Fibroblast of lung (primary cell): ENCODE data around the gene TFG. TPM values are rescaled to one million over a fixed set of nuclear protein-coding genes. Genes with fewer than 3 reads are reported as not detected.
"Not testable (repeated sequence)": the region's sequence is repeated elsewhere in the genome, so short reads cannot be mapped to it uniquely, and the experiment has no call there.

ENCODE experiments used
- DNase-seq, 2 donors: peaks; one replicate each; pipeline versions ENCODE4 v3.0.0 to v3.0.0-alpha.2; 2010; ENCODE audit warnings: low read depth in 2 of 2
- H2AFZ ChIP-seq: 2 replicates; pipeline ENCODE4 v1.5.1; 2012; ENCODE audit warnings: low read length, control low read depth, inconsistent platforms
- H3K27ac ChIP-seq: 2 replicates; pipeline ENCODE4 v1.5.1; 2011; ENCODE audit warnings: low read length, control low read depth; ENCODE audit not compliant: insufficient read depth
- H3K27me3 ChIP-seq: 2 replicates; pipeline ENCODE4 v1.5.1; 2011; ENCODE audit warnings: mild to moderate bottlenecking, low read length; ENCODE audit not compliant: control insufficient read depth, insufficient read depth
- H3K36me3 ChIP-seq: 2 replicates; pipeline ENCODE4 v1.5.1; 2011; ENCODE audit warnings: low read length; ENCODE audit not compliant: control insufficient read depth, insufficient read depth
- H3K4me1 ChIP-seq: 2 replicates; pipeline ENCODE4 v1.5.1; 2011; ENCODE audit warnings: low read length; ENCODE audit not compliant: control insufficient read depth, insufficient read depth; ENCODE audit errors: extremely low read depth
- H3K4me2 ChIP-seq: 2 replicates; pipeline ENCODE4 v1.5.1; 2011; ENCODE audit warnings: low read length, control low read depth; ENCODE audit not compliant: insufficient read depth; ENCODE audit errors: extremely low read depth
- H3K4me3 ChIP-seq, 4 experiments: fragments of 200-600 bp in 1 of 4; sonication (generic) in 1 of 4; replicated peaks in 1 of 4; 2 replicates each; pipeline ENCODE4 v1.5.1; 2011 to 2016; ENCODE audit warnings: low read length in 4 of 4, low read depth in 3 of 4, mild to moderate bottlenecking in 3 of 4, control low read depth in 2 of 4, inconsistent platforms in 1 of 4, mixed read lengths in 1 of 4; ENCODE audit not compliant: insufficient read depth in 1 of 4; ENCODE audit errors: control extremely low read depth in 1 of 4
- H3K79me2 ChIP-seq: 2 replicates; pipeline ENCODE4 v1.5.1; 2012; ENCODE audit warnings: mild to moderate bottlenecking, low read length, inconsistent platforms; ENCODE audit not compliant: control insufficient read depth, insufficient read depth
- H3K9ac ChIP-seq: 2 replicates; pipeline ENCODE4 v1.5.1; 2011; ENCODE audit warnings: mild to moderate bottlenecking, low read length, control low read depth; ENCODE audit not compliant: insufficient read depth
- H3K9me3 ChIP-seq: 2 replicates; pipeline ENCODE4 v1.5.1; 2012; ENCODE audit warnings: low read depth, low read length; ENCODE audit not compliant: control insufficient read depth, insufficient read depth
- H4K20me1 ChIP-seq: 2 replicates; pipeline ENCODE4 v1.5.1; 2011; ENCODE audit warnings: low read length; ENCODE audit not compliant: control insufficient read depth, insufficient read depth; ENCODE audit errors: extremely low read depth
- EZH2 ChIP-seq: IDR thresholded peaks from 2 replicates; pipeline ENCODE4 v1.5.1; 2012; ENCODE audit warnings: low read length, control low read depth, mild to moderate bottlenecking; ENCODE audit errors: missing control alignments
- polyA minus RNA-seq: library from RNA; depleted of rRNA, polyadenylated mRNA; stranded (reverse); fragments of >200 nt; gene quantifications from 2 replicates; pipeline ENCODE4 v1.2.3, GENCODE V29; 2011; ENCODE audit warnings: low replicate concordance
- polyA plus RNA-seq, 2 donors: library from polyadenylated mRNA; depleted of rRNA in 1 of 2; stranded (reverse) in 1 of 2; unstranded in 1 of 2; fragments of >200 nt; gene quantifications; 2 replicates each; pipeline ENCODE4 v1.2.1, GENCODE V29; 2011 to 2012; ENCODE audit warnings: missing spikeins in 1 of 2
- total RNA-seq: library from RNA; depleted of rRNA; stranded (reverse); fragments of >200 nt; gene quantifications from 2 replicates; pipeline ENCODE4 v1.2.1, GENCODE V29; 2014
- TF ChIP-seq, protein P1 (sequence below), 2 donors: IDR thresholded peaks in 1 of 2; conservative IDR thresholded peaks in 1 of 2; 1 replicate in 1 of 2; 2 replicates in 1 of 2; pipeline ENCODE4 v1.5.1; 2011 to 2012; ENCODE audit warnings: low read length in 2 of 2, control low read depth in 1 of 2, inconsistent platforms in 1 of 2, low read depth in 1 of 2, mild to moderate bottlenecking in 1 of 2

The TFG gene
- total RNA-seq: 52.6 and 60.6 TPM in 2 replicates
- polyA plus RNA-seq: 174 and 192 TPM in 2 replicates
- 101 and 102 TPM in 2 replicates for polyA plus RNA-seq (2012)
- polyA minus RNA-seq: 57.8 and 65.1 TPM in 2 replicates

DNA sequence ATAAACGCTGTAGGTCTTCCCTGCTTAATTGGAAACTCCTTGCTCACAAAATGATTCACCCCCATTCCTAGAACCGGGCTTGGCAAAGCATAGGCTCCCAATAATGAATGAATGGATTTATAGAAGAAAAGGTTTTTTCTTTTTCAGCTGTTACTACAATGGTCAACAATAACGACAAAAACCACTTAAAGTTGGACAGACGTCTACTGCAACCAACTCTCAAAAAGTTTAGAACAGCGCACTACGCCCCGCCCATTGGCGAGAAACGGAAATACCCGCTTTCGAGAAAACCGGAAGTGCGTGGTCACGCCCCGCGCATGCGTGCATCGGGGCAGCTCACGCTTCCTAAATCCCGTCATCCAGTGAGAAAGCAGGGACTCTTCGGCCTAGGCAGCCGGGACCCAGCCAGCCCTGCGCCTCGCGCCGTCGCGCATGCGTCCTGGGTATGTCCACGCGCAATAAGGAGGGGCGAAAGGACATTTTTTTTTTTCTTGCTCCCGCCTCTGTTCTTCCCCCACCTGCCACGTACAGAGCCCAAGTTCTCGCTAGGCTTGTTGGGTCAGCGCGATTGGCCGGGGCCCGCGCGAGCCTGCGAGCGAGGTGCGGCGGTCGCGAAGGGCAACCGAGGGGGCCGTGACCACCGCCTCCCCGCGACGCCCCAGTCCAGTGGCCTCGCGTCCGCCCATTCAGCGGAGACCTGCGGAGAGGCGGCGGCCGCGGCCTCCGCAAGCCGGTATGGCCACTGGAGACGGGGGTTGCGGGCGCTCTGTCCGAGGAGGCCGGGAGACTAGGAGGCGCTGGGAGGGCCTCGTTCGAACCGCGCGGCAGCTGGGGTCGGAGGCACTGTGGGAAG is at the start of gene TFG:
TSS of gene TFG (plus strand) at position 506 of the 853 bp plus-strand sequence. CDS start 4,192 bp downstream, outside the sequence.
- Histone ChIP-seq H3K79me2 (peaks cover 44% of the 10 kb centered on the region), H3K9me3 (no peaks in the 10 kb centered on the region), H3K27me3 (no peaks in the 10 kb centered on the region), H3K4me3 (peak within 1 kb of the TSS; percentile 69 to 92 (median 82)), H3K4me2 (peak within 1 kb of the TSS; percentile 79), H2AFZ (peak within 1 kb of the TSS; percentile 82), H4K20me1 (no peaks in the 10 kb centered on the region), H3K4me1 (no peaks in the 10 kb centered on the region), H3K36me3 (peaks cover 2% of the 10 kb centered on the region), H3K9ac (peak within 1 kb of the TSS; percentile 98), H3K27ac (peak within 1 kb of the TSS; percentile 93)
- TF ChIP-seq, protein P1, sequence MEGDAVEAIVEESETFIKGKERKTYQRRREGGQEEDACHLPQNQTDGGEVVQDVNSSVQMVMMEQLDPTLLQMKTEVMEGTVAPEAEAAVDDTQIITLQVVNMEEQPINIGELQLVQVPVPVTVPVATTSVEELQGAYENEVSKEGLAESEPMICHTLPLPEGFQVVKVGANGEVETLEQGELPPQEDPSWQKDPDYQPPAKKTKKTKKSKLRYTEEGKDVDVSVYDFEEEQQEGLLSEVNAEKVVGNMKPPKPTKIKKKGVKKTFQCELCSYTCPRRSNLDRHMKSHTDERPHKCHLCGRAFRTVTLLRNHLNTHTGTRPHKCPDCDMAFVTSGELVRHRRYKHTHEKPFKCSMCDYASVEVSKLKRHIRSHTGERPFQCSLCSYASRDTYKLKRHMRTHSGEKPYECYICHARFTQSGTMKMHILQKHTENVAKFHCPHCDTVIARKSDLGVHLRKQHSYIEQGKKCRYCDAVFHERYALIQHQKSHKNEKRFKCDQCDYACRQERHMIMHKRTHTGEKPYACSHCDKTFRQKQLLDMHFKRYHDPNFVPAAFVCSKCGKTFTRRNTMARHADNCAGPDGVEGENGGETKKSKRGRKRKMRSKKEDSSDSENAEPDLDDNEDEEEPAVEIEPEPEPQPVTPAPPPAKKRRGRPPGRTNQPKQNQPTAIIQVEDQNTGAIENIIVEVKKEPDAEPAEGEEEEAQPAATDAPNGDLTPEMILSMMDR (conservative IDR thresholded peaks at IDR 0.05 in 1 of 2, IDR thresholded peaks at IDR 0.05 in 1 of 2; ENCODE audit: low read depth in 1 of 2, low read length in 2 of 2): no peak
- no peak for TF ChIP-seq EZH2
- peak; percentile 98 to 100 for DNase-seq

DNA sequence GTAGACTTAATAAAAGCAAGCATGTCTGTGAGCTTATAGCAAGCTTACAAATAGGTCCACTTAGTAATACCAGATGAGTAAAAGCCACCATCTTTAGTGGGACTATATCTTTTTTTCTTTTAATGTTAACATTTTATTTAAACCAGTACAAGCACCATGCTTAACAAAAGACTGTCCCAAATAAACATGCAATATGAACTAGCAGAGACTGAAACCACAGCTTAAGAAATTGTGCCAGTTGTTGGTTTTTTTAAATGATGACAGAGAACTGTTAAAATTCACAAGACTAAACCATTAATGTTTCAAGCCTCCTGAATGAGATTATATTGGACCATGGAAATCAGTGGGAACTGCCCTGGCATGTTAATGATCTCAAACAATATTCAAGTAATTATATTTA is 48.0 kb upstream of the TFG start:
- H3K79me2 ChIP-seq, H3K9me3 ChIP-seq, H3K27me3 ChIP-seq, H3K4me3 ChIP-seq, H3K36me3 ChIP-seq, H2AFZ ChIP-seq, H3K27ac ChIP-seq, H4K20me1 ChIP-seq, H3K9ac ChIP-seq, H3K4me1 ChIP-seq, H3K4me2 ChIP-seq: not testable (repeated sequence)
- peak in 1 of 2 donors; percentile 5 for DNase-seq

DNA sequence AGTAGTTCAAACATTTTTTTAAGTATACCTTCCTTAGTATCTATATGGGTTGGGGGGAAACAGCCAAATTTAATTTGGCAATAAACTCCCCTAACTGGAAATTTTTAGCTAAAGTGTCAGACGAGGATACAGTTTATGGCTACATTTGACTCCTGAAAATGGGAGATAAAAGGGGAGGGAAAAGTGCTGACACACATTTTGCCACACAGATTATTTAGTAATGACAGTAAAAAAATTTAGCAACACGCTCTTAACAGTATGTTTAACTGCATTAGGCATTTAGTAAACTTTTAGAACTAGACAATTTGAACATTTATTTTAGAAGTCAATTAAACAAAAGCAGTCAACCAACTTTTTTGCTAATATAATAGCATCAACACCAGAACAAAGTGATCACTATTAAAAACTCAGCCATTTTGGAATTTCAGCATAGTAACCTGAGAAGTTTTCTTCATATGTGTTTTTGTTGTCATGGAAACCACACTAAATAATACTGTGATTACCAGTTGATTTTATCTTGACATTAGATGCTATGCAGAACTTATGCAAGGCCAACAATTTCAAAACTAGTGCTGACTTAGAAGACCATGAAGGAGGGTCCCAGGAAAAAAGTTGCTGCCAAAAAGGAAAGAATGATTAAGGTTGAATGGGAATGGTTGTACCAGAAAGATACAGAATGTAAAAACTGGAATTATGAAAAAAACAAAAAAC is 47.0 kb upstream of the TFG start:
- TF ChIP-seq, protein P1 (conservative IDR thresholded peaks at IDR 0.05 in 1 of 2, IDR thresholded peaks at IDR 0.05 in 1 of 2; ENCODE audit: low read depth in 1 of 2, low read length in 2 of 2): no peak
- no peak for TF ChIP-seq EZH2
- H3K4me1 ChIP-seq: no peaks in the 10 kb centered on the region
- peak; percentile 6 to 47 for DNase-seq
- no peaks in the 10 kb centered on the region for H3K27me3 ChIP-seq
- H3K4me3 ChIP-seq: no peak overlapping the region
- no peak overlapping the region for H3K27ac ChIP-seq
- no peaks in the 10 kb centered on the region for H3K79me2 ChIP-seq
- no peaks in the 10 kb centered on the region for H3K36me3 ChIP-seq
- no peaks in the 10 kb centered on the region for H3K9me3 ChIP-seq
- H4K20me1 ChIP-seq: no peaks in the 10 kb centered on the region
- no peak overlapping the region for H2AFZ ChIP-seq
- H3K4me2 ChIP-seq: no peak overlapping the region
- no peak overlapping the region for H3K9ac ChIP-seq
